Urinary bladder (tissue), 4 donors: ENCODE data around the gene PSKH1. TPM values are rescaled to one million over a fixed set of nuclear protein-coding genes. Genes with fewer than 3 reads are reported as not detected.
"Not testable (repeated sequence)": the region's sequence is repeated elsewhere in the genome, so short reads cannot be mapped to it uniquely, and the experiment has no call there.

Experiments
- DNase-seq: peaks from one replicate; pipeline ENCODE4 v3.0.0-alpha.2; 2015; ENCODE audit errors: extremely low spot score
- H3K27ac ChIP-seq: one replicate; pipeline ENCODE4 v1.5.1; 2013; ENCODE audit warnings: low read depth, mild to moderate bottlenecking, moderate library complexity
- H3K36me3 ChIP-seq: one replicate; pipeline ENCODE4 v1.6.1; 2013; ENCODE audit warnings: mild to moderate bottlenecking, moderate library complexity; ENCODE audit not compliant: insufficient read depth
- H3K4me1 ChIP-seq: one replicate; pipeline ENCODE4 v1.6.1; 2013; ENCODE audit warnings: mild to moderate bottlenecking, moderate library complexity; ENCODE audit not compliant: insufficient read depth
- H3K4me3 ChIP-seq: one replicate; pipeline ENCODE4 v1.5.1; 2013; ENCODE audit warnings: low read depth, low read length
- WGBS: extraction: QIAGEN DNeasy Blood & Tissue Kit; methylation state at CpG from one replicate; pipeline ENCODE4 v1.1.7; 2013; 5-methylcytosine and 5-hydroxymethylcytosine counted together
- polyA plus RNA-seq: library from polyadenylated mRNA; stranded (reverse); fragments of 200-250 nt; gene quantifications from one replicate; pipeline ENCODE4 v1.2.3, GENCODE V29; 2013
- total RNA-seq: library from RNA; depleted of rRNA; stranded (reverse); fragments of >200 nt; gene quantifications from one replicate; pipeline ENCODE4 v1.2.3, GENCODE V29; 2014
- donor health status: healthy with polysubstance abuse.
- donor health status: healthy.

PSKH1 gene
- total and polyA plus RNA-seq, 2 donors, result 9.9 to 39.0 TPM

- not testable (repeated sequence) for H3K27ac ChIP-seq, DNase-seq, H3K4me1 ChIP-seq, H3K36me3 ChIP-seq, H3K4me3 ChIP-seq
- 69% methylated on average over 2 of the region's 2 CpGs for WGBS
These were observed 22.4 kb downstream of the PSKH1 start for GRCh38 chr16:67915496-67915769.

- no peak overlapping the region for H3K27ac ChIP-seq
- no peaks in the 10 kb centered on the region for H3K36me3 ChIP-seq
- 79% methylated on average over 7 of the region's 7 CpGs for WGBS
- no peak overlapping the region for H3K4me3 ChIP-seq
- H3K4me1 ChIP-seq, result no peaks in the 10 kb centered on the region
- DNase-seq, result no peak
These were observed 23.0 kb downstream of the PSKH1 start for GRCh38 chr16:67915831-67916723.

GRCh38 chr16:67917140-67917851 is 24.2 kb downstream of the PSKH1 start:
- Histone ChIP-seq H3K36me3 (no peaks in the 10 kb centered on the region), H3K27ac (no peak overlapping the region), H3K4me1 (no peaks in the 10 kb centered on the region), H3K4me3 (no peak overlapping the region)
- DNase-seq, result no peak
- 55% methylated on average over 6 of the region's 6 CpGs for WGBS

- H3K4me1 ChIP-seq, result no peaks in the 10 kb centered on the region
- no peak overlapping the region for H3K4me3 ChIP-seq
- no peaks in the 10 kb centered on the region for H3K36me3 ChIP-seq
- no peak for DNase-seq
- H3K27ac ChIP-seq, result no peak overlapping the region
- 88% methylated on average over 4 of the region's 4 CpGs for WGBS
These were observed 24.8 kb downstream of the PSKH1 start for GRCh38 chr16:67917852-67918236.

DNA sequence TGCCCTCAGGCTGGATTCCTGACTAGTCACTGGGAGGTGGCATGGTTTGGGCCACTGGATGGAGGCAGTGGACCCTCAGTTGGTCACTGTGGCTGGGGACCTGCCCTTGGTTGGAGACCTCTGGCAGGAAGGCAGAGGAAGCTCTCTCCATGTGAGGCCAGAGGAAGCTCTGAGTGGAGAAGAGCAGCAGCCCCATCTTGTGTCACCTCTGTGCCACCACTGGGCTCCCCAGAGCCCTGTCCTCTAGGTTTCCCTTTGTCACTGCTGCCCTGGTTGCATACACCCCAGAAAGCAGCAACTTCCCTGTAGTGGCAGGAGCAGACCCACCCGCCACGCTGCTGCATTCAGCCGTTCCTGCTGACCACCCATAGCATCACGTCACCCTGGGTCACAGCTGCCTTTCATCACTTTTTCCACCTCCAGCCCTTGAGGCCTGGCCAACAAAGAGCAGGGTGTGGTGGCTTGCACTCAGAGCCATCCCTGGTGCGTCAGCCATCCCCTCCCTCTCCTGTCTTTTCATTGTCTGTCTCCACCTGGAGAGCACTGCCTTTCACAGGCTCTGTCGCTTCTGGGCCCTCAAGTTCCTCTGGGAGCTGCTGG is 26.7 kb downstream of the PSKH1 start:
- no peak for DNase-seq
- WGBS, result 66% methylated on average over 6 of the region's 6 CpGs
- no peak overlapping the region for H3K4me3 ChIP-seq
- H3K27ac ChIP-seq, result no peak overlapping the region
- H3K36me3 ChIP-seq, result no peaks in the 10 kb centered on the region
- no peaks in the 10 kb centered on the region for H3K4me1 ChIP-seq

DNA sequence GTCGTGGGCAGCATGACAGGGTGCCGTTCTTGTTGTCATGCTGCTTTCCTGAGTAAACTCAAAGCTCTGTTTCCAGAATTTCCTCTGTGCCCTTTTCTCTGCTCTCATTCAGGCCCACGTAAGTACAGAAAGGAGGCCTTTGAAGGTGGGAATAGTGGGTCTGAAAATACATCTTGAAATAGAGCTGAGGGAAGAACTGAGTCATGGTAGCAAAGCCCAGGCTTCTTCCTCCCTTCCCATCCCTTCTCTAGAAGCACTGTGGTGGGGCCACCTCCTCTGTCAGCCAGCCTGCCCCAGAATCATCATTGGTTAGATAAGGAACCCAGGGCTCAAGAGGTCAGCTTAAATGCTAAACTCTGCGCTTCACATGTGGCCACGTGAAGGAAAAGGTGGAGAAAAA is 29.2 kb downstream of the PSKH1 start:
- Histone ChIP-seq H3K4me1 (no peaks in the 10 kb centered on the region), H3K4me3 (no peak overlapping the region), H3K27ac (no peak overlapping the region), H3K36me3 (no peaks in the 10 kb centered on the region)
- 71% methylated on average over 5 of the region's 5 CpGs for WGBS
- no peak for DNase-seq

GRCh38 chr16:67922740-67923139 is 29.7 kb downstream of the PSKH1 start:
- Histone ChIP-seq H3K27ac (no peak overlapping the region), H3K4me3 (no peak overlapping the region), H3K36me3 (no peaks in the 10 kb centered on the region), H3K4me1 (no peaks in the 10 kb centered on the region)
- WGBS, result 78% methylated on average over 8 of the region's 8 CpGs
- DNase-seq, result no peak

DNA sequence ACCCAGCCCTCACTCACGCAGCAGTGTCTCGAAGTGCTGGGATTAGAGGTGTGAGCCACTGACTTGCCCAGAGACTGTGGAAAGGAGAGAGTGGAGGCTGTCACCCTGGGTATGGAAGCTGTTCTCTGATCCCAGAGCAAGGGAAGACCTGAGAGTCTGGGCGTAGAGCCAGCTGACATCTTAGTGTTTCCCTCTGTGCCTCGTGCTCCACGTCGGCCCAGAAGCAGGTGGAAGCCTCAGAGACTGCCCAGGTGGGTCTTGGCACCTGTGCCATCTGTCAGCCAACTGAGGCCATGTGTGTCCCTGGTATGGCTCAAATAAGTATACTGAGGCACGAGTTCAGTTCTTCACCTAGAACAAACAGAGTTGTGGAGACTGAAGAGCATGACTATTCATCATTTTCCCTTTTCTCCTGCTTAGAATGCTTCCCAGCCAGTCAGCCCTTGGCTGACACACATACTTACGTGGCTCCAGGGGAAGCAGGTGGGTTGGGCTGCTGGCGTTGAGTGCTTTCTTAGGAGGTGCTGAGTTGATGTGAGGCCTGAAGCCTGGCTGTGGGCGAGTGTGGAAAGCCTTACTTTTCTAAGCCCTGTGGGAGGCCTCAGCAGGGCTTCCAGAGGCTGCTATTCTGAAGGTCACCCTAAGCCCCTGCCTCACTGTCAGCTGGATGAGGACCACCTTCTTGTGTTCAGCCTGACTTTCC is 30.5 kb downstream of the PSKH1 start:
- 72% methylated on average over 10 of the region's 10 CpGs for WGBS
- H3K4me1 ChIP-seq, result no peaks in the 10 kb centered on the region
- DNase-seq, result no peak

DNA sequence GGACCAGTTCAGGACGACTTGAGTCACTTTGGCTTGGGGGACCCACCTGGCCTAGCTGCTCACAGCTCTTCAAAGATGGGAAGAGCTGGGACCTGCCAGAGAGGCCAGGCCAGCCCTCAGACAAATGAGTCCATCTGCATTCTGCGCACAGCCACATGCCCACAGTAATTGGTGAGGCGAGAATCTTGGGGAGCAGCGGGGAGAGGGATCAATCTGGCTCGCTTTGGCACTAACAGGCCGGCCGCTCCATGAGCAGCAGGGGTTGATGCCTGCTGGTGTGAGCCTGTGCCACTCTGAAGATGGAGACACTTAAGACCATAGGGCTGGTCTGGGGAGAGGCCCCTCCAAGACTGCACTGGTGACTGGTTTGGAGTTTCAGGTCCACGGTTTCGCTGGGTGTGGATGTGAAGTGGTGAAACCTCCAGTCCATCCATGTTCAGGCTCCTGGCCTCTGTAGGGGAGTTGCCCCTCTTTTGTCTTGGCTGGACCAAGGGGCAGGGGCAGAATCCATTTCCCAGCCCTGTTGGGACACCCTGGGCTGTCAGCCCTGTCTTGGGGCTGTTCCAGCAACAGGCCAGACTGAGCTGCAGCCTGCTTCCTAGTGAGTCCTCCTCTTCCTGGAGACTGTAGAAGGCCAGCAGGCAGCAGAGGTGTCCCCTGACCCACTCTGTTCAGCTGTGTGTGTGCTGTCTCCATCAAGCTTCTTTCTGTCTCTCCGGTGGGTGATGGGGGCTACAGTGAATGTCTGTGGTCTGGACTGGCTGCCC is 31.3 kb downstream of the PSKH1 start:
- Histone ChIP-seq H3K36me3 (no peaks in the 10 kb centered on the region), H3K4me1 (no peaks in the 10 kb centered on the region), H3K4me3 (no peak overlapping the region), H3K27ac (no peak overlapping the region)
- WGBS, result 95% methylated on average over 10 of the region's 10 CpGs
- DNase-seq, result no peak

More for the DNA sequence above, 30.5 kb downstream of the PSKH1 start:
- no peak overlapping the region for H3K27ac ChIP-seq
- no peaks in the 10 kb centered on the region for H3K36me3 ChIP-seq
- H3K4me3 ChIP-seq, result no peak overlapping the region

- DNase-seq, result no peak
- Histone ChIP-seq H3K4me1 (no peaks in the 10 kb centered on the region), H3K4me3 (no peak overlapping the region), H3K27ac (no peak overlapping the region), H3K36me3 (no peaks in the 10 kb centered on the region)
- WGBS, result 64% methylated on average over 13 of the region's 13 CpGs
These were observed 33.2 kb downstream of the PSKH1 start for GRCh38 chr16:67926181-67926750.

DNA sequence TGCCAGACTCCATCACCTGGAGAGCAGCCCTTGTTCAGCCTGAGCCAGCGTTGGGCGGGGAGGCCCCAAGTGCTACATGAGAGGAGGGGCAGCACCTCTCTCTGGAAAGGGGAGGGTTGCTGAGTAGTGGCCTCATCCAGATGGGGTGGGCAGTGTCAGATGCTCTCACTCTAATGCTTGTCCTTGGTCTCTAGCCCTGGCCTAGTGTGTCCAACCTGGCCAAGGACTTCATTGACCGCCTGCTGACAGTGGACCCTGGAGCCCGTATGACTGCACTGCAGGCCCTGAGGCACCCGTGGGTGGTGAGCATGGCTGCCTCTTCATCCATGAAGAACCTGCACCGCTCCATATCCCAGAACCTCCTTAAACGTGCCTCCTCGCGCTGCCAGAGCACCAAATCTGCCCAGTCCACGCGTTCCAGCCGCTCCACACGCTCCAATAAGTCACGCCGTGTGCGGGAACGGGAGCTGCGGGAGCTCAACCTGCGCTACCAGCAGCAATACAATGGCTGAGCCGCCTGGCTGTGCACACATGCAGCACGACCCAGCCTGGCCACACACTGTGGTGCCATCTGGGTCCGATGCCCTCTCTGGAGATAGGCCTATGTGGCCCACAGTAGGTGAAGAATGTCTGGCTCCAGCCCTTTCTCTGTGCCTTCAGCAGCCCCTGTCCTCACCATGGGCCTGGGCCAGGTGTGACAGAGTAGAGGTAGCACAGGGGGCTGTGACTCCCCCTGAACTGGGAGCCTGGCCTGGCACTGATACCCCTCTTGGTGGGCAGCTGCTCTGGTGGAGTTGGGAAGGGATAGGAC is 34.3 kb downstream of the PSKH1 start:
- no peak for DNase-seq
- Histone ChIP-seq H3K27ac (no peak overlapping the region), H3K36me3 (no peaks in the 10 kb centered on the region), H3K4me1 (no peaks in the 10 kb centered on the region), H3K4me3 (no peak overlapping the region)
- WGBS, result 92% methylated on average over 22 of the region's 22 CpGs

GRCh38 chr16:67928147-67928546 is 35.1 kb downstream of the PSKH1 start:
- Histone ChIP-seq H3K4me1 (no peaks in the 10 kb centered on the region), H3K27ac (no peak overlapping the region), H3K36me3 (no peaks in the 10 kb centered on the region), H3K4me3 (no peak overlapping the region)
- WGBS, result 91% methylated on average over 7 of the region's 7 CpGs
- DNase-seq, result no peak
